Measurements from ENCODE around the gene TLL2.

- TF ChIP-seq CTCF (IDR thresholded peaks at IDR 0.05) (no peak), POLR2A (IDR thresholded peaks at IDR 0.05) (no peak)
Observed at GRCh38 chr10:96415150-96415890, 98.4 kb downstream of the TLL2 start.
